ENCODE results near the gene CLSTN1.
"Not testable (repeated sequence)": the region's sequence is repeated elsewhere in the genome, so short reads cannot be mapped to it uniquely, and the experiment has no call there.

The CLSTN1 gene

GRCh38 chr1:9728451-9729295, 95.1 kb downstream of the CLSTN1 start:
- DNase-seq = peak; percentile 77

DNA sequence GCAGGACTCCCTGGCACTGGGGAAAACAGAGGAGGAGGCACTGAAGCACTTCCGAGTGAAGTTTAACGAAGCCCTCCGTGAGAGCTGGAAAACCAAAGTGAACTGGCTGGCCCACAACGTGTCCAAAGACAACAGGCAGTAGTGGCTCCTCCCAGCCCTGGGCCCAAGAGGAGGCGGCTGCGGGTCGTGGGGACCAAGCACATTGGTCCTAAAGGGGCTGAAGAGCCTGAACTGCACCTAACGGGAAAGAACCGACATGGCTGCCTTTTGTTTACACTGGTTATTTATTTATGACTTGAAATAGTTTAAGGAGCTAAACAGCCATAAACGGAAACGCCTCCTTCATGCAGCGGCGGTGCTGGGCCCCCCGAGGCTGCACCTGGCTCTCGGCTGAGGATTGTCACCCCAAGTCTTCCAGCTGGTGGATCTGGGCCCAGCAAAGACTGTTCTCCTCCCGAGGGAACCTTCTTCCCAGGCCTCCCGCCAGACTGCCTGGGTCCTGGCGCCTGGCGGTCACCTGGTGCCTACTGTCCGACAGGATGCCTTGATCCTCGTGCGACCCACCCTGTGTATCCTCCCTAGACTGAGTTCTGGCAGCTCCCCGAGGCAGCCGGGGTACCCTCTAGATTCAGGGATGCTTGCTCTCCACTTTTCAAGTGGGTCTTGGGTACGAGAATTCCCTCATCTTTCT, 96.7 kb downstream of the CLSTN1 start:
- no peak for DNase-seq

DNA sequence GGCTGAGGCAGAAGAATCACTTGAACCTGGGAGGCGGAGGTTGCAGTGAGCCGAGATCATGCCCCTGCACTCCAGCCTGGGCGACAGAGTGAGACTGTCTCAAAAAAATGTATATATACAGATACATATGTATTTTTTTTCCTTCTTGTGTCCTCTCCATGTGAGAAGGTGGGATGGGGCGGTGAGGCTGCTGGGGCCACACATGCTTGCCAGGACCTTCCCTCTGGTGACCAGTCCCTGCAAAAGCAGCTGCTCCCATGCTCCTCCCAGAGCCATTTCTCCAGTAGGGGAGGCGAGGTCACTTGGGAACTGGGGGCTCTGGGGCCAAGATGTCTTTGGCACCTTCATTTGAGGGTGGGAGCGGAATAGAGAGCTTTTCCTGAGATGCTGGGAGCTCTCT, 97.4 kb downstream of the CLSTN1 start:
- no peak for DNase-seq

DNA sequence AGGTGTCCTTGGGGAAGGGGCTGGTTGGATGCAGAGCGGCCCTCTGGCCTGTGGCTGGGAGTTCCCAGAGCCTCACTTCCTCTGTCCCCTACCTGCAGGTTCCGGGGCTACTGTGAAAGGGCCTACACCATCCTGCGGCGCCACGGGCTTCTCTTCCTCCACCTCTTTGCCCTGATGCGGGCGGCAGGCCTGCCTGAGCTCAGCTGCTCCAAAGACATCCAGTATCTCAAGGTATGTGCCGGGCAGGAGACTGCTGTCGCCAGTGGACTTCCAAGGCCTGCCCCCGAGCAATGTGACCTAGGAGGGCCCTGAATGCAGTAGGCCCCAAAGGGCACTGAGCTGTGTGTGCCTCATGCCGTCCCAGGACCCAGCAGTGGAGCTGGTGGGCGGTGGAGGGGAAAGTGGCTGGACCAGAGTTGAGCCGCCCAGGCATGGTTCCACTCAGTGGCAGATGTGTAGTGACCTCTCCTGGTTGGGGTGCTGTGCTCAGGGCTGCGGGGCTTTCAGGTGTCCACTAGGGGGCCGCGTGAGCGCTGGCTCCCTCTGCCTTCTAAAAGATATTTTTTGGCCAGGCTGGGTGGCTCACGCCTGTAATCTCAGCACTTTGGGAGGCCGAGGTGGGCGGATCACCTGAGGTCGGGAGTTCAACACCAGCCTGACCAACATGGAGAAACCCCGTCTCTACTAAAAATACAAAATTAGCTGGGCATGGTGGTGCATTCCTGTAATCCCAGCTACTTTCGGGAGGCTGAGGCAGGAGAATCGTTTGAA, 98.9 kb downstream of the CLSTN1 start:
- DNase-seq = peak; percentile 82

DNA sequence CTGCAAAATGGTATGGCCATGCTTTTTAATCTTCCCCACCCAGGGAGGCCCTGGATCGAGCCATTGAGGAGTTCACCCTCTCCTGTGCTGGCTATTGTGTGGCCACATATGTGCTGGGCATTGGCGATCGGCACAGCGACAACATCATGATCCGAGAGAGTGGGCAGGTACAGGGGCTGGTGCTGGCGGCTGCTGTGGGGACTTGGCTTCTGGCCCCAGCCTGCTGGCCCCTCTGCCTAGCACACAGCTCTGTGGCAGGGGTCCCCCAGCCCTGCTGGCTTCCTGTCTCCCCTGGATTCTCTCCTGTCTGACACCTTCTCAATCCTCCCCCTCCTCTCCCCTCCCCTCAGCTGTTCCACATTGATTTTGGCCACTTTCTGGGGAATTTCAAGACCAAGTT, 99.8 kb downstream of the CLSTN1 start:
- no peak for DNase-seq

DNA sequence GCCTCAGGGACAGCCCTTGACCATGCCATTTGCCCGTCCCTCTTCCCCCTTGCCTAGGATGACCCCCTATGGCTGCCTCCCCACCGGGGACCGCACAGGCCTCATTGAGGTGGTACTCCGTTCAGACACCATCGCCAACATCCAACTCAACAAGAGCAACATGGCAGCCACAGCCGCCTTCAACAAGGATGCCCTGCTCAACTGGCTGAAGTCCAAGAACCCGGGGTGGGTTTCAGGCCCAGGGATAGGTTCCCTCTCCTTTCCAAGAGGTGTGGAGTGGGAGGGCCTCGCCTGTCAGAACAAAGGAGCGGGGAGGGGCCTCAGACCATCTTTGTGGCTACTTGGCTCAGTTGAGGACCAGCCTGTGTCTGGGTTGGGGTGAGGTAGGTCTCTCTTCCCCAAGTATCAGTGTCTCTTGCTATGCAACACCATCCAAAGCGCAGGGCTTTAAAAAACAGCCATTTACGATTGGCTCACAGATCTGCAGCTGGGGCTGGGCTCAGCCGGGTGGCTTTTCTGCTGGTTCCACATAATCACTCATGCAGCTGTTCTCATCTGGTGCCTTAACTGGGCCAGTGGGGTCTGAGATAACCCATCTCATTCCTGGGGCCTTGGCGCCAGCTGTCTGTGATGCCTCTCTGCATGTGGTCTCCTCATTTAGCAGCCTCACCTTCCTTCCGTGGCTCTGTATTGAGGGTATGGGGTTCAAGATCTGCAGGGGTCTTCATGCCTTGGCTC, 100.5 kb downstream of the CLSTN1 start:
- DNase-seq = no peak

GRCh38 chr1:9722378-9722749, 101.4 kb downstream of the CLSTN1 start:
- no peak for DNase-seq

DNA sequence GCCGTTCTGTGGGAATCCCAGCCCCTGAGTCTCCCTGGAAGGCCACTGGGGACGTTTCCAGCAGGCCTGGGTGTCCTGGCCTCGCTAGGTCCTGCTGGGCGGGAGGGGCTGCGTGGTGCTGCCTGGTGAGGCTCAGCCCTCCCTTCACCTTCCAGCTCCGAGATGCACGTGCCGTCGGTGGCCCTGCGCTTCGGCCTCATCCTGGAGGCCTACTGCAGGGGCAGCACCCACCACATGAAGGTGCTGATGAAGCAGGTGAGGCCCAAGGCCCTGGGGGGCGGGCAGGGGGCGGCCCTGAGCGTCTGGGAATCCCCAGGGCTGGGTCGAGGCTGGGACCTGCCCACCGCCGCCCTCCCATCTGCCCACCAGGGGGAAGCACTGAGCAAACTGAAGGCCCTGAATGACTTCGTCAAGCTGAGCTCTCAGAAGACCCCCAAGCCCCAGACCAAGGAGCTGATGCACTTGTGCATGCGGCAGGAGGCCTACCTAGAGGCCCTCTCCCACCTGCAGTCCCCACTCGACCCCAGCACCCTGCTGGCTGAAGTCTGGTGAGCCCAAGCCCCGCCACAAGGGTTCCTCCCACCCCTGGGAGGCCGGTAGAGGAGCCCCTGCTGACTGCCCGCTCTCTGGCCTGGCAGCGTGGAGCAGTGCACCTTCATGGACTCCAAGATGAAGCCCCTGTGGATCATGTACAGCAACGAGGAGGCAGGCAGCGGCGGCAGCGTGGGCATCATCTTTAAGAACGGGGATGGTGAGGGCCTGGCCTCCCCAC, 102.0 kb downstream of the CLSTN1 start:
- DNase-seq = peak; percentile 81

- DNase-seq = no peak
Observed at GRCh38 chr1:9720785-9721605, 102.8 kb downstream of the CLSTN1 start.

GRCh38 chr1:9719978-9720722, 103.6 kb downstream of the CLSTN1 start:
- no peak for DNase-seq

- DNase-seq = no peak
Observed at GRCh38 chr1:9718006-9718680, 105.6 kb downstream of the CLSTN1 start.

DNA sequence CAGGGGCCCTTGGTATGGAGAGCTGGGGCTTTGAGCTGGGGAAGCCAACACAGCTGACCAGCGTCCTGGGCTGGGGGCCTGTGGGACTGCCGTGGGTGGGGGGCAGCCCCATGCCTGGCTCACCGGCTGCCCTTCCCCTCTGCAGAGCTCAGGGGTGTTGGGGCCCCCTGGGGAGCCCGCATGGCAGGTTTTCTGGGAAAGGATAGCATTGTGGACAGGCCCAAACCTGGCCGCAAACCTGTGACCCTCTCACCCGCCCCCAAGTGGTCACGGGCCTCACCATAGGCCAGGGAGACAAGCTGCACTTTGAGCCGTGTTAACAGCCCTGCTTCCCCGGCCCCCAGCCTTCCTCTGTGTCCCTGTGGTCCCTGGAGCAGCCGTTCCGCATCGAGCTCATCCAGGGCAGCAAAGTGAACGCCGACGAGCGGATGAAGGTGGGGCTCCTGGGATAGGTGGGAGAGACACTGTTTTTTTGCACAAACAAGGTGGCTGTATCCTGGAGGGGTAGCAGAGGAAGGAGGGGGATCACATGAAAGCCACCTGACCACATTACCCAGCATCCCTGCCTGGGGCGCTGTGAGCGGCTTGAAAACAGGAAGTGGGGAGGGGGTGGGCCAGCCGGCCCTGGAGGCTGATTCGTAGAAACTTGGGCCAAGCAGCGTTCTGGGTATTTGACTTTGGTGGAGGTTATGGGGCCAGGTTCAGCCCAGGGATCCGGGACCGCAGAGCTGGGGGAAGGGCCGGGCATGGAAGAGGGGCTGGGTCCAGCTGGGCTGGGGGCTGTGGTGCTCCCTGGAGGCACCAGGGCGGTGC, 106.4 kb downstream of the CLSTN1 start:
- peak; percentile 94 for DNase-seq

- peak; percentile 51 for DNase-seq
Observed at GRCh38 chr1:9716404-9717192, 107.2 kb downstream of the CLSTN1 start.

DNA sequence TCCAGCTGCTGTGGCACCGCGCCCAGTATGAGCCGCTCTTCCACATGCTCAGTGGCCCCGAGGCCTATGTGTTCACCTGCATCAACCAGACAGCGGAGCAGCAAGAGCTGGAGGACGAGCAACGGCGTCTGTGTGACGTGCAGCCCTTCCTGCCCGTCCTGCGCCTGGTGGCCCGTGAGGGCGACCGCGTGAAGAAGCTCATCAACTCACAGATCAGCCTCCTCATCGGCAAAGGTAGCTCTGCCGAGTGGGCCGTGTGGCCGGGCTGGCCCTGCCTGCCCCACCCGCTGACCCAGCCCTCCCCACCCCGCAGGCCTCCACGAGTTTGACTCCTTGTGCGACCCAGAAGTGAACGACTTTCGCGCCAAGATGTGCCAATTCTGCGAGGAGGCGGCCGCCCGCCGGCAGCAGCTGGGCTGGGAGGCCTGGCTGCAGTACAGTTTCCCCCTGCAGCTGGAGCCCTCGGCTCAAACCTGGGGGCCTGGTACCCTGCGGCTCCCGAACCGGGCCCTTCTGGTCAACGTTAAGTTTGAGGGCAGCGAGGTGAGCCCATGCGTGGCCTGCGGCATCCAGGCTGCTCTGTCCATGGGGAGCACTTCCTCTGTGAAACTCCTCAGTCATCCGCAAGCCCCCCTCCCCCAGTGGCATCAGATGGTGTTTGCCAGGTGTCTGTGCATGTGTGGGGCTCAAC, 108.1 kb downstream of the CLSTN1 start:
- peak; percentile 73 for DNase-seq

- DNase-seq = peak; percentile 66
Observed at GRCh38 chr1:9714257-9714718, 109.5 kb downstream of the CLSTN1 start.

GRCh38 chr1:9712767-9713166, 111.0 kb downstream of the CLSTN1 start:
- not testable (repeated sequence) for DNase-seq

GRCh38 chr1:9711466-9712020, 112.2 kb downstream of the CLSTN1 start:
- no peak for DNase-seq

Data from CD4-positive, alpha-beta T cell treated with Interleukin-17A for 4 hours (primary cell).